DND-41 (cell line): ENCODE data around the gene GTF3C1.

Source experiments
- CTCF ChIP-seq: IDR thresholded peaks from 2 replicates; pipeline ENCODE4 v1.5.1; 2012; ENCODE audit warnings: borderline replicate concordance, low read length, moderate library complexity, mild to moderate bottlenecking; ENCODE audit not compliant: poor library complexity, severe bottlenecking; ENCODE audit errors: extremely low read depth
- EZH2 ChIP-seq: IDR thresholded peaks from 3 replicates; pipeline ENCODE4 v1.6.1; 2012; ENCODE audit warnings: borderline replicate concordance, low read depth, mild to moderate bottlenecking, moderate library complexity, low read length, inconsistent platforms; ENCODE audit not compliant: severe bottlenecking

- TF ChIP-seq CTCF (no peak), EZH2 (no peak)
Measured at GRCh38 chr16:27482397-27483087, 67.2 kb downstream of the GTF3C1 start.
